HCT116 (cell line): ENCODE measurements around the gene LRIF1. TPM values are rescaled to one million over a fixed set of nuclear protein-coding genes. Genes with fewer than 3 reads are reported as not detected.

Experiments
- ATAC-seq: fragments of 200-7000 bp; cut with Tn5 transposase; 2 replicates; pipeline ENCODE4 v1.9.1; 2020; ENCODE audit warnings: mild to moderate bottlenecking, moderate library complexity
- BruUV-seq: library from RNA; stranded (reverse); fragments of 400-500 nt; replicated peaks from 2 replicates; lab custom pipeline; 2021; lab: Mats Ljungman, UMichigan
- CTCF ChIA-PET: fragments of 300-600 bp; sonication (Branson Sonifier 250); formaldehyde crosslinking; loops from one replicate; lab custom pipeline; 2021; ENCODE audit warnings: antibody characterized with exemption; lab: Charles Lee
- POLR2A ChIA-PET: fragments of 300-600, 350-600 bp; sonication (Branson Sonifier 250); formaldehyde crosslinking; loops from one replicate; lab custom pipeline; 2021; ENCODE audit warnings: antibody characterized with exemption; lab: Charles Lee
- RAD21 ChIA-PET, 2 experiments: fragments of 300-600 bp; sonication (Branson Sonifier 250); formaldehyde crosslinking; loops; one replicate each; lab custom pipeline; 2023; ENCODE audit warnings: low total read pairs in 2 of 2; ENCODE audit not compliant: uncharacterized antibody in 2 of 2, unreplicated experiment in 2 of 2, low non-redundant PET in 1 of 2; lab: Charles Lee
- DNase-seq: peaks from one replicate; pipeline ENCODE4 v3.0.0-alpha.2; 2010; ENCODE audit warnings: low read depth, low spot score
- H2AFZ ChIP-seq: fragments of 200-600 bp; shearing (Covaris generic), sonication (generic); 2 replicates; pipeline ENCODE4 v1.6.1; 2017; ENCODE audit warnings: low read depth, mixed run types, mixed read lengths, antibody characterized with exemption, low read length; ENCODE audit not compliant: poor library complexity, severe bottlenecking
- H3K27ac ChIP-seq: 2 replicates; pipeline ENCODE4 v1.5.1; 2012; ENCODE audit warnings: low read depth, low read length
- H3K27me3 ChIP-seq: fragments of 200-600 bp; sonication (generic); 2 replicates; pipeline ENCODE4 v1.6.1; 2016; ENCODE audit warnings: mixed run types, low read length, mixed read lengths; ENCODE audit not compliant: insufficient read depth
- H3K36me3 ChIP-seq, 2 experiments: fragments of 200-500 bp in 1 of 2; fragments of 200-600 bp in 1 of 2; sonication (Bioruptor generic) in 1 of 2; sonication (generic) in 1 of 2; 2 replicates each; pipeline versions ENCODE4 v1.5.1 to v1.6.1; 2014 to 2016; ENCODE audit warnings: low read length in 2 of 2, inconsistent platforms in 1 of 2, mixed read lengths in 1 of 2, mixed run types in 1 of 2; ENCODE audit not compliant: insufficient read depth in 2 of 2, control insufficient read depth in 1 of 2
- H3K4me1 ChIP-seq, 2 experiments: fragments of 200-600 bp in 1 of 2; sonication (generic) in 1 of 2; 2 replicates each; pipeline versions ENCODE4 v1.5.1 to v1.6.1; 2012 to 2017; ENCODE audit warnings: low read length in 2 of 2, inconsistent platforms in 1 of 2, mild to moderate bottlenecking in 1 of 2, mixed read lengths in 1 of 2, mixed run types in 1 of 2, moderate library complexity in 1 of 2; ENCODE audit not compliant: insufficient read depth in 2 of 2, control insufficient read depth in 1 of 2
- H3K4me2 ChIP-seq: fragments of 200-600 bp; sonication (generic); 2 replicates; pipeline ENCODE4 v1.6.1; 2017; ENCODE audit warnings: mixed run types, low read length, mixed read lengths
- H3K4me3 ChIP-seq, 2 experiments: fragments of 200-600 bp in 1 of 2; sonication (generic) in 1 of 2; replicated peaks in 1 of 2; 2 replicates each; pipeline ENCODE4 v1.5.1; 2011 to 2016; ENCODE audit warnings: low read length in 2 of 2, control low read depth in 1 of 2, low read depth in 1 of 2, mild to moderate bottlenecking in 1 of 2, mixed read lengths in 1 of 2, mixed run types in 1 of 2
- H3K79me2 ChIP-seq: fragments of 200-600 bp; sonication (generic); 2 replicates; pipeline ENCODE4 v1.6.1; 2017; ENCODE audit warnings: mild to moderate bottlenecking, mixed run types, low read length, moderate library complexity, mixed read lengths; ENCODE audit not compliant: insufficient read depth
- H3K9ac ChIP-seq: fragments of 200-600 bp; sonication (generic); 2 replicates; pipeline ENCODE4 v1.6.1; 2016; ENCODE audit warnings: low read length, mixed read lengths
- H3K9me2 ChIP-seq: fragments of 200-600 bp; sonication (generic), shearing (Covaris generic); 2 replicates; pipeline ENCODE4 v1.6.1; 2017; ENCODE audit warnings: mixed run types, mild to moderate bottlenecking, moderate library complexity; ENCODE audit not compliant: insufficient read depth
- H3K9me3 ChIP-seq, 2 experiments: fragments of 200-500 bp in 1 of 2; fragments of 200-600 bp in 1 of 2; sonication (Bioruptor generic) in 1 of 2; sonication (generic) in 1 of 2; 2 replicates each; pipeline ENCODE4 v1.6.1; 2014 to 2017; ENCODE audit warnings: low read length in 2 of 2, mixed read lengths in 2 of 2, inconsistent platforms in 1 of 2, low read depth in 1 of 2, mild to moderate bottlenecking in 1 of 2, mixed run types in 1 of 2, moderate library complexity in 1 of 2; ENCODE audit not compliant: control insufficient read depth in 1 of 2, insufficient read depth in 1 of 2
- H4K20me1 ChIP-seq: fragments of 200-600 bp; sonication (generic), shearing (Covaris generic); 2 replicates; pipeline ENCODE4 v1.6.1; 2017; ENCODE audit warnings: mixed run types, mild to moderate bottlenecking, moderate library complexity; ENCODE audit not compliant: insufficient read depth
- ATF3 ChIP-seq: IDR thresholded peaks from 2 replicates; pipeline ENCODE4 v1.6.1; 2012
- CTCF ChIP-seq, 3 experiments: fragments of 200-600 bp in 1 of 3; sonication (generic) in 1 of 3; IDR thresholded peaks in 2 of 3; conservative IDR thresholded peaks in 1 of 3; 2 replicates each; pipeline ENCODE4 v1.5.1; 2012 to 2017; ENCODE audit warnings: low read depth in 2 of 3, low read length in 2 of 3, antibody characterized with exemption in 1 of 3, borderline replicate concordance in 1 of 3, control low read depth in 1 of 3, mild to moderate bottlenecking in 1 of 3, mixed read lengths in 1 of 3, mixed run types in 1 of 3, moderate library complexity in 1 of 3; ENCODE audit not compliant: insufficient read depth in 1 of 3
- EZH2 ChIP-seq: fragments of 200-600 bp; sonication (generic); IDR thresholded peaks from 2 replicates; pipeline ENCODE4 v1.6.1; 2017; ENCODE audit warnings: antibody characterized with exemption, mixed run types
- EZH2phosphoT487 ChIP-seq: fragments of 200-600 bp; IDR thresholded peaks from 2 replicates; pipeline ENCODE4 v1.6.1; 2018; ENCODE audit warnings: antibody characterized with exemption, borderline replicate concordance
- FOSL1 ChIP-seq: IDR thresholded peaks from 2 replicates; pipeline ENCODE4 v1.6.1; 2012; ENCODE audit warnings: low read depth
- REST ChIP-seq: IDR thresholded peaks from 2 replicates; pipeline ENCODE4 v1.6.1; 2012; ENCODE audit warnings: low read depth
- SRF ChIP-seq: IDR thresholded peaks from 2 replicates; pipeline ENCODE4 v1.6.1; 2012; ENCODE audit warnings: low read depth
- ZBTB33 ChIP-seq: IDR thresholded peaks from 2 replicates; pipeline ENCODE4 v1.6.1; 2011; ENCODE audit warnings: mild to moderate bottlenecking, low read length, moderate library complexity; ENCODE audit not compliant: insufficient replicate concordance; ENCODE audit errors: extremely low read depth
- intact Hi-C: fragments of 100-400 bp; cut with micrococcal nuclease; formaldehyde crosslinking; loops from 2 replicates; pipeline ENCODE4 v1.10.0; 2022
- total RNA-seq: library from RNA; stranded (reverse); gene quantifications from one replicate; pipeline ENCODE4 v1.2.1, GENCODE V29; 2021; ENCODE audit not compliant: unreplicated experiment

Gene LRIF1
- total RNA-seq, 1 experiment from 2014 or later = 21.8 TPM

- ChIA-PET POLR2A (no interaction called here), RAD21 (no interaction called here), CTCF (no interaction called here)
- intact Hi-C loops = no loop called here
- Histone ChIP-seq H3K27me3 (no peaks in the 10 kb centered on the region), H3K79me2 (peaks cover 82% of the 10 kb centered on the region), H3K9ac (no peak overlapping the region), H3K27ac (no peak overlapping the region), H2AFZ (no peak overlapping the region), H3K36me3 (no peaks in the 10 kb centered on the region), H3K4me3 (no peak overlapping the region), H3K9me3 (no peaks in the 10 kb centered on the region), H3K9me2 (no peaks in the 10 kb centered on the region), H3K4me2 (no peak overlapping the region), H3K4me1 (no peaks in the 10 kb centered on the region), H4K20me1 (no peaks in the 10 kb centered on the region)
- no peak for ATAC-seq
- no TSS peak for BruUV-seq
- TF ChIP-seq EZH2phosphoT487 (no peak), ZBTB33 (no peak), EZH2 (no peak), SRF (no peak)
- no peak for DNase-seq
These were observed 7.1 kb downstream of the LRIF1 start for GRCh38 chr1:110956586-110956985.

GRCh38 chr1:110953031-110953430 lies 10.7 kb downstream of the LRIF1 start:
- DNase-seq (no peak), ATAC-seq (no peak)
- Histone ChIP-seq H3K9ac (no peak overlapping the region), H3K4me3 (no peak overlapping the region), H3K4me1 (no peaks in the 10 kb centered on the region), H3K27ac (no peak overlapping the region), H2AFZ (no peak overlapping the region), H3K27me3 (no peaks in the 10 kb centered on the region), H4K20me1 (no peaks in the 10 kb centered on the region), H3K9me2 (no peaks in the 10 kb centered on the region), H3K9me3 (no peaks in the 10 kb centered on the region), H3K79me2 (peaks cover 47% of the 10 kb centered on the region), H3K4me2 (no peak overlapping the region), H3K36me3 (peaks cover 0 to 4% of the 10 kb centered on the region in 2 experiments; a peak in 2 of 4 replicates)
- CTCF ChIA-PET = no interaction called here
- RAD21 ChIA-PET = no interaction called here
- POLR2A ChIA-PET = interaction anchor here (1.0 kb wide), 1 partner anchor 8 kb away, joined by 3 read pairs; no protein-coding TSS in a partner anchor
- intact Hi-C loops = no loop called here
- BruUV-seq = no TSS peak
- TF ChIP-seq CTCF (IDR thresholded peaks at IDR 0.05 in 2 of 3, conservative IDR thresholded peaks at IDR 0.05 in 1 of 3; ENCODE audit: borderline replicate concordance in 1 of 3, insufficient read depth in 1 of 3, low read depth in 2 of 3, low read length in 2 of 3) (no peak), FOSL1 (no peak), REST (no peak), ZBTB33 (no peak), ATF3 (no peak)
